AG09309 (cell line): ENCODE results near the gene TRMT44.

Source experiments
- DNase-seq: peaks from one replicate; pipeline ENCODE4 v3.0.0-alpha.2; 2010; ENCODE audit warnings: low read depth
- H3K4me3 ChIP-seq: 2 replicates; pipeline ENCODE4 v1.5.1; 2011; ENCODE audit warnings: mild to moderate bottlenecking, low read depth, low read length, moderate library complexity; ENCODE audit not compliant: control insufficient read depth
- CTCF ChIP-seq: IDR thresholded peaks from 2 replicates; pipeline ENCODE4 v1.5.1; 2011; ENCODE audit warnings: mild to moderate bottlenecking, low read depth, low read length, inconsistent platforms; ENCODE audit not compliant: insufficient read depth, control insufficient read depth; ENCODE audit errors: missing control alignments

TRMT44 gene

GRCh38 chr4:8394806-8395205 is 45.8 kb upstream of the TRMT44 start:
- no peak for TF ChIP-seq CTCF
- no peak for DNase-seq
- no peak overlapping the region for H3K4me3 ChIP-seq

GRCh38 chr4:8395504-8396296 is 44.9 kb upstream of the TRMT44 start:
- no peak for TF ChIP-seq CTCF

GRCh38 chr4:8396762-8397406 is 43.7 kb upstream of the TRMT44 start:
- DNase-seq: no peak
- no peak for TF ChIP-seq CTCF
- H3K4me3 ChIP-seq: no peak overlapping the region

More at GRCh38 chr4:8395504-8396296, 44.9 kb upstream of the TRMT44 start:
- DNase-seq: no peak
- no peak overlapping the region for H3K4me3 ChIP-seq

GRCh38 chr4:8398347-8398746 is 42.2 kb upstream of the TRMT44 start:
- no peak overlapping the region for H3K4me3 ChIP-seq
- DNase-seq: no peak
- TF ChIP-seq CTCF: no peak

- DNase-seq: no peak
- no peak overlapping the region for H3K4me3 ChIP-seq
- TF ChIP-seq CTCF: no peak
These were observed 41.3 kb upstream of the TRMT44 start for GRCh38 chr4:8399298-8399697.

- TF ChIP-seq CTCF: no peak
- DNase-seq: no peak
These were observed 39.8 kb upstream of the TRMT44 start for GRCh38 chr4:8400632-8401325.

More at GRCh38 chr4:8400632-8401325, 39.8 kb upstream of the TRMT44 start:
- H3K4me3 ChIP-seq: no peak overlapping the region
